ENCODE results near the gene WDR20.

Gene WDR20

GRCh38 chr14:102213470-102213869 is 73.8 kb downstream of the WDR20 start:
- no peak for DNase-seq (ENCODE audit: low read depth, low spot score)
- no peak overlapping the region for H3K27ac ChIP-seq

GRCh38 chr14:102213984-102214658 is 74.4 kb downstream of the WDR20 start:
- DNase-seq (ENCODE audit: low read depth, low spot score), result no peak

DNA sequence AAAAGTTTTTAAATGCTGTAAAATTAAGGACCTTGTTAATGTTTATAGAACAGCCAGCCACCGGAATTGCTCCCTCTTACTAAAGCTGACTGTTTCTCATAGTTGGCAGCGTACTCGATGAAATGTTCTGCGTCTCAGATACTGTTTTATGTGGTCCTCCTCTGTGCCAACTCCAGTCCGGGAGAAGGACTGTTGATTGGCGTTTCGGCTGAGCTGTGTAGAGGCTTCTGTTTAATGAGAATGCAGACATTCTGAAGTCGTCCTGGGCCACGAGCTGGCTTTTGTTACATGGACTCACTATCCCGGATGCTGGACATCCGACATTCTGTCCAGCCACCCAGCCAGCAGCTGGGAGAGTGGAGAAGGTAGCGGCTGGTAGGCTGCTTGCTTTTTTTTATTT is 75.4 kb downstream of the WDR20 start:
- no peak for DNase-seq (ENCODE audit: low read depth, low spot score)
- peak overlapping the region; percentile 8 for H3K27ac ChIP-seq

More at GRCh38 chr14:102213984-102214658, 74.4 kb downstream of the WDR20 start:
- H3K27ac ChIP-seq, result no peak overlapping the region

GRCh38 chr14:102215576-102216250 is 76.0 kb downstream of the WDR20 start:
- H3K27ac ChIP-seq, result peak overlapping the region; percentile 8
- DNase-seq (ENCODE audit: low read depth, low spot score), result no peak

DNA sequence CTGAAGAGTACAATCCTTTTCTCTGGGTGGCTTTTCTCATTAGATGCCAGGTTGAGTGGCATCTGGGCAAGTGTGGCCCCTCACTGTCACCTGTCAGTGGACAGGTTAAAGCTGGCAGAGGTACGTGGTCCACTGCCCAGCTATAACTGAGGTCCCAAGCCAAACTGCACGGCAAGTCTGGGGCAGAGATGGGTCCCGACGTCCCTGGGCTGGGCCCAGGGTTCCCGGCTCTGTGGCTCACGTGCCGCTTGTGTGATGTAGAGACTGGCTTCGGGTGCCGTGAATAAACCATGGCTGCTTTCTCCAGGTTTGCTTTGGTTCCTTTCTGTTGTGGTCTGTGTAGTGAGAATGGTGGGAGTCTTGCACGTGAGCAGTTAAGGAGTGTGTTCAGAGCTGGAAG is 77.7 kb downstream of the WDR20 start:
- DNase-seq (ENCODE audit: low read depth, low spot score), result no peak
- H3K27ac ChIP-seq, result no peak overlapping the region

- no peak overlapping the region for H3K27ac ChIP-seq
Measured at GRCh38 chr14:102217987-102218421, 78.3 kb downstream of the WDR20 start.

GRCh38 chr14:102218688-102219087 is 79.0 kb downstream of the WDR20 start:
- DNase-seq (ENCODE audit: low read depth, low spot score), result no peak
- no peak overlapping the region for H3K27ac ChIP-seq

More at GRCh38 chr14:102217987-102218421, 78.3 kb downstream of the WDR20 start:
- no peak for DNase-seq (ENCODE audit: low read depth, low spot score)

DNA sequence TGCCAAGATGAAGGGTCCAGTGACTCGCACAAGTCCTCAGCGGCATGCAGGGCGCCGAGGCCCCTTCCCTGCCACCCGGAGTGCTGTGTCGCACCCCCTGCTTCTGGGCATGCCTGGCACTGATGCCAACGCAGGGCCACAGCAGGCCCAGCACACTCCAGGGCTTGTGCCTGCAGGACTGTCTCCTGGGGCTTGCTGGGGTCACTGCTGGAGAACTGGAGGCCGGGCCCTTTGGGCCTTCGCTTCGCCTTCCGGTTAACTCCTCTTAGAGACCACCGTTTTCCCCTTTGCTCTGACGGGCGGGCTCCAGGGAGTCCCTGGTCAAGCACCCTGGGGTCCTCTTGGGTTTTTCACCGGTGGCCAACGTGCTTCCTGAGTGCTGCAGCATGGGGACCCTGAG is 79.6 kb downstream of the WDR20 start:
- no peak overlapping the region for H3K27ac ChIP-seq
- DNase-seq (ENCODE audit: low read depth, low spot score), result no peak

DNA sequence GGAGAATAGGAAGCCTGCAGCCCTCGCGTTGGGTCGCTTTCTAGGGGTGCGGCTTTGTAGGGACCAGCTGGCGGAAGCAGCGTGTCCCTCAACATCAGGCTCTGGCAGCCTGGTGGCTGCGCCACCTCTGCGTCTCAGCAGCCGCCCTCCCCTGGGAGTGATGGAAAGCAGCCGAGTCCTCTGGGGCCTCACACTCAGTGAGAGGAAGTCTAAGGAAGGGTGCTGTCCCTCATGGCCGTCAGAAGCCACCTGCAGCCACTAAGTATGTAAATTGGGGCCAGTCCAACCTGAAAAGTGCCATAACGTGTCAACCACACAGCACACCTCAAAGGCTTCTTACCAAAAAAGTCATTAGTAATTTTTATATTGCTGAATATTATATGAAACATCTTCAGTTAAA is 80.3 kb downstream of the WDR20 start:
- no peak overlapping the region for H3K27ac ChIP-seq
- no peak for DNase-seq (ENCODE audit: low read depth, low spot score)

DNA sequence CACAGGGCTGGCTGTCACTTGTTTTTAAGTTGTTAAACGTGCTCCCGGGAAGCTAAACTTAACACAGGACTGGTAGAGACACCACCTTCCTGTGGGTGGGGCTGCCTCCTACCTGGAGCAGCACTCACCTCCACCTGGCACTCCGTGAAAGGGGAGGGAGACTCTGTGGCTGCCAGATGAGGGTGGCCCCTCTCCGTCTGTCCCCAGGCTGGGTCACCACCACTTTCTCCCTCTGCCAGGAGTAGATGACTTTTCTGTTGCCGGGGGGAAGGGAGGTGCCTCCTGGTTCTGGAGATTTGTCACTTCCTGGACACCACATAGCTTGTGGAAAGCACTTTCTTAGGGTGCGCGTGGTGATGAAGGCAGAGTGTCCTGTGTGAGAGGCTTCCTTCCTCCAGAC is 81.3 kb downstream of the WDR20 start:
- H3K27ac ChIP-seq, result peak overlapping the region; percentile 26
- no peak for DNase-seq (ENCODE audit: low read depth, low spot score)

DNA sequence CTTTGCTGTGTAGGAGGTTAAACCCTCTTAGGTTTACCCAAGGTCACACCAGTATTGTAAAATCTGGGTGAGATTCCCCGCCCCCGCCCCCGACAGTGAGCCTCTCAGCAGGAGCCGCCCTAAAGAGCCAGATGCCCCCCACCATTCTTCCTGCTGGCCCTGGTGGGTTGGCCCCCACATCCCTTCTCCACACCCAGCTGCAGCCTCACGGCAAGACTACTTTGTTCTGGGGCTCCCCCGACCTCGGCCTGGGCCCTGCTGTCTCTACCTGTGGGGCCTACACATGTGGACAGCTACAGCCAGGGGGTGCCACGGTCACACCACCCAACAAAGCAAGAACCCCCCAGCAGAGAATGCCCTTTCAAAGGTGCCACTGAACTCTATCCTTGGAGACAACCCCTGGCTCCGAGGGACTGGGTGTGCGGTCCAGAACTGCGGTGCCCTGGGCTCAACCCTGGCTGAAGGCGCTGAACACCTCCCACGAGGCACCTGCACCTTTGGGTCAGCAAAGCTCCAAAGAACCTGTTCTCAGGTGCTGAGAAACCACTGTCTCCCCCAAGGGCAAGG is 82.4 kb downstream of the WDR20 start:
- DNase-seq (ENCODE audit: low read depth, low spot score), result no peak
- H3K27ac ChIP-seq, result no peak overlapping the region

DNA sequence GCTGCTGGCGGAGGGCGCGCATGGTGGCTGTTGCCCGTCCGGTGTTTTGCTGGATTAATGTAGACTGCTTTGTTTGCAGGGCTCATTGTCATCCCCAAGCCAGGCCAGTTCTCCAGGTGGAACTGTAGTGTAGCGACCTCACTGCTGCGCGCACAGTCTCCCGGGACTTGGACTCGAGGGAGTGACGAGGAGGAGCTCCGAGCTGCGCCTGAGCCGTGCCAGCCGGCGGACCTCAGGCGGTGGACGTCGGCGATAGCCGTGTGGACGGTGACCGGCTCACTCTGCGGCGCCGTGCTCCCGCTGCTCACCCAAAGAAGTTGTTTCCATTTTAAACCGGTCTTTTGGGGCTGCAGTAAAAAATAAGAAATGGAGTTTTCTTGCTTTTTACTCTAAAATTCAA is 83.1 kb downstream of the WDR20 start:
- no peak overlapping the region for H3K27ac ChIP-seq
- no peak for DNase-seq (ENCODE audit: low read depth, low spot score)

DNA sequence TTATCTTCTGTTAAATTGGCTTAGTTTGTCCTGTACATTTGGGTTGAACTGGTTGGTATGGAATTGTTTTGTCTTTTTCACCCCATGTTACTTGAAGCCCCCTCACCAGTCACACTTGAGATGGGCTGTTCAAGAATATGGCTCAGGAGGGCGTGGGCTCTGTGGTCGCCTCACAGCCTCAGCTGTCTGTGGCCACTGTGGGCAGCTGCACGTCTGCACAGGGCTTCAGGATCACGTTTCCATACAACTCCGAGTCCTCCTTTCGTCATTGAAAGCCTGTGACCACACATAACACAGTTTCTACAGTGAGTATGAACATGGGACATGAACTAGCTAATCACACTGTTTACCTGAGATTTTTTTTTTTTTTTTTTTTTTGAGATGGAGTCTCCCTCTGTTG is 84.0 kb downstream of the WDR20 start:
- DNase-seq (ENCODE audit: low read depth, low spot score), result no peak

GRCh38 chr14:102225386-102225785 is 85.7 kb downstream of the WDR20 start:
- no peak for DNase-seq (ENCODE audit: low read depth, low spot score)
- no peak overlapping the region for H3K27ac ChIP-seq

More for the DNA sequence above, 84.0 kb downstream of the WDR20 start:
- no peak overlapping the region for H3K27ac ChIP-seq

- DNase-seq (ENCODE audit: low read depth, low spot score), result no peak
- no peak overlapping the region for H3K27ac ChIP-seq
Measured at GRCh38 chr14:102225936-102226335, 86.2 kb downstream of the WDR20 start.

DNA sequence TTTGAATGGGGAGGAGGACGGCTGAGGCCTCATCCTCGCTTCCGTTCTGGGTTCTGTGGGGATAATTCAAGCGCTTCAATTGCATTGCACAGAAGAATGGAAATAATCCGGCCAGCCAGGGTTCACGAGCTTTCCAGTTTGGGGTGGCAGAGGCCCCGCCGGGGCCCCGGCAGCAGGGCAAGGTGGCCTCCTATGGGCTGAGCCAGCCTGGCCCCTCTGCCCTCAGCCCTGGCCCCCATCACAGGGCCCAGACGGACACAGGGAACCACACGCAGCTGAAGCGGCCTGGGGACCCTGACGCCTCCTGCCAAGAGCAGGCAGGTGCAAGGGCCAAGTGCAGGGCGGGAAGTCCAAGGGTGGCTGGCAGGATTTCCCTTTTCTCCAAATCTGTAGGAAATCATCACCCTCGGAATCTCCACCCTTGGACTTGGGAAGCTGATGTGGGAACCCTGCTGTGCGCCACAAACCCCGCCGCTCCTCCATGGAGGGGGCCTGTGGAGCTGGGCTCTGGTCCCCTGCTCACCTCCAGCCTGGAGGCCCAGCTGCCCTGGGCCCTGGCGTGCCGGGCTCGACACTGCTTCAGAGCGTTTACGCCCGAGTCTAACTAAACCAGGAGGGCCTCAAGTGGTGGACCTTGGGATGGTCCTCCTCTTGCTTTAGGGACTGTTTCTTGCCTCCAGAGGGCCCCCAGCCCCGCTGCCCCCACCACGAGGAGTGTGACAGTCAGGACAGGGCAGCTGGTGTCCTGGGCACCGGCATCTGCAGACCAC is 86.8 kb downstream of the WDR20 start:
- DNase-seq (ENCODE audit: low read depth, low spot score), result no peak
- no peak overlapping the region for H3K27ac ChIP-seq

GRCh38 chr14:102227184-102227964 is 87.7 kb downstream of the WDR20 start:
- no peak overlapping the region for H3K27ac ChIP-seq
- DNase-seq (ENCODE audit: low read depth, low spot score), result no peak

DNA sequence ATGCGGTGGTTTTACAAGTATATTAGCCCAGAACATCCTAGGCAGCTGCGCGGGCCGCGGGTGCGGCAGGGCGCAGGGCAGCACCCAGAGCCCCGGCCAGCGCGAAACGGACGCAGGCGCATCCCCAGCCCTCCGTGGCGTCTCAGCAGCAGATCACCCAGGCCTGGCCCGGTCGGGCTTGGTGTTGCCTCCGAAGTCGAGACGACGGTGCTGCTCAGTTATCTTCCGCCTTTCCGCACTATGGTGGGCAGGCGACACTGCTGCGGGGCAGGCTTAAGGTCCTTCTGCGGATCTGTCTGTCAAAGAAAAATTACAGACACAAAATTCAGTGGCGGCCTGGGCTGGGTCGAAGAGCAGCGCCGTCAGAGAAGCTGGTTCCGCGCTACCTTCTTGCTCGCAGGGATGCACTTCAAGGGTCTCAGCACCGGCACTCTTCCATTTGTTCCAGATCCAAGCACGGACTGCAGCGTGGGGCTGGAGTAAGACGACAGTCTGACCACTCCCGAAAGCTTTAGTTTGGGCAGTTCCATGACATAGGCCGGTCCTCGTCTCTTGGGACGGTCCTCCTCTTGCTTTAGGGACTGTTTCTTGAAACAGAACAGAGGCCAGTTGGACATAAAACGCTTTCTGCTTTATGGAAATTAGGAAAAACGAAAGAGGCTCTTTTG is 89.5 kb downstream of the WDR20 start:
- no peak overlapping the region for H3K27ac ChIP-seq

DNA sequence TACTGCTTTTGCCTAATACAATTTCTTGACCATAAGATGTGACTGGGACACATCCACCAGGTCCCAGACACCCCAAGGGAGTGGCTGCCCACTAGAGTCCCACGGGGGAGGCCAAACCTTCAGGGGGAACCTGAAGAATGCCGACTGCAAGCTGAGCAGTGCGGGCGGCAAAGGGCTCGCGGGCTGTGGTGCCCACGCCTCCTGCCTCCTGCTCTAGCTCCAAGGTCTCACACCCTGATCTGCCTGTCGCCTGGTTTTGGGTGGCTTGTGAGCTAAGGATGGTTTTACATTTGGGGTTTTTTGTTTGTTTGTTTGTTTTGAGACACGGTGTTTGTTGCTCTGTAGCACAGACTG is 90.0 kb downstream of the WDR20 start:
- no peak for DNase-seq (ENCODE audit: low read depth, low spot score)
- no peak overlapping the region for H3K27ac ChIP-seq

More for the DNA sequence above, 89.5 kb downstream of the WDR20 start:
- DNase-seq (ENCODE audit: low read depth, low spot score), result no peak

Data from epithelial cell of prostate (primary cell).